Hepatocyte (in vitro differentiated cells): ENCODE measurements around the gene PIBF1.

Experiments used
- CTCF ChIP-seq: fragments of 200-600 bp; sonication (generic); IDR thresholded peaks from 2 replicates; pipeline ENCODE4 v1.5.1; 2016; ENCODE audit warnings: antibody characterized with exemption, mild to moderate bottlenecking; ENCODE audit not compliant: poor library complexity
- EZH2 ChIP-seq: fragments of 200-600 bp; sonication (generic); IDR thresholded peaks from 2 replicates; pipeline ENCODE4 v1.6.1; 2016; ENCODE audit warnings: antibody characterized with exemption, mild to moderate bottlenecking, borderline replicate concordance
- EZH2phosphoT487 ChIP-seq: fragments of 200-600 bp; sonication (generic); IDR thresholded peaks from one replicate; pipeline ENCODE4 v1.6.1; 2018; ENCODE audit warnings: antibody characterized with exemption, mild to moderate bottlenecking, low read depth, moderate library complexity; ENCODE audit not compliant: unreplicated experiment, severe bottlenecking

DNA sequence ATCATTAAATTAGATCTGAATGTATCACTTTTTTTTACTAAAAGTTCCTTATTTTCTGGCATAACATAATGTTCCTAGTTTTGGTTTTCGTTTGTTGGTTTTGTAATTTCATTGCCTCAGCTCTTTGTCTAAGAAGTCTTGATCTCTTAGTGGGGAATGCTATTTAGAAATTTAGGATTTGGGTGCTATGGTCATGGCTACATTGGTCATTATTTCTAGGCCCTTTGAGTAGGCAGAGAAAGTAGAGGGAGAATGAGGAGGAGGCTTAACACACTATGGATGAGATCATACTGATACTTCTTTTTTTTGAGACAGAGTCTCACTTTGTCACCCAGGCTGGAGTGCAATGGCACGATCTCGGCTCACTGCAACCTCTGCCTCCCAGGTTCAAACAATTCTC, 41.8 kb downstream of the PIBF1 start:
- TF ChIP-seq CTCF (no peak), EZH2 (no peak), EZH2phosphoT487 (no peak)
